GM18520 (cell line): ENCODE data around the gene FAM118B.
"Not testable (repeated sequence)": the region's sequence is repeated elsewhere in the genome, so short reads cannot be mapped to it uniquely, and the experiment has no call there.

ENCODE experiments used
- ATAC-seq: cut with Tn5 transposase; IDR thresholded peaks from one replicate; pipeline ENCODE4 v1.9.1; 2021; ENCODE audit not compliant: unreplicated experiment

Gene FAM118B

DNA sequence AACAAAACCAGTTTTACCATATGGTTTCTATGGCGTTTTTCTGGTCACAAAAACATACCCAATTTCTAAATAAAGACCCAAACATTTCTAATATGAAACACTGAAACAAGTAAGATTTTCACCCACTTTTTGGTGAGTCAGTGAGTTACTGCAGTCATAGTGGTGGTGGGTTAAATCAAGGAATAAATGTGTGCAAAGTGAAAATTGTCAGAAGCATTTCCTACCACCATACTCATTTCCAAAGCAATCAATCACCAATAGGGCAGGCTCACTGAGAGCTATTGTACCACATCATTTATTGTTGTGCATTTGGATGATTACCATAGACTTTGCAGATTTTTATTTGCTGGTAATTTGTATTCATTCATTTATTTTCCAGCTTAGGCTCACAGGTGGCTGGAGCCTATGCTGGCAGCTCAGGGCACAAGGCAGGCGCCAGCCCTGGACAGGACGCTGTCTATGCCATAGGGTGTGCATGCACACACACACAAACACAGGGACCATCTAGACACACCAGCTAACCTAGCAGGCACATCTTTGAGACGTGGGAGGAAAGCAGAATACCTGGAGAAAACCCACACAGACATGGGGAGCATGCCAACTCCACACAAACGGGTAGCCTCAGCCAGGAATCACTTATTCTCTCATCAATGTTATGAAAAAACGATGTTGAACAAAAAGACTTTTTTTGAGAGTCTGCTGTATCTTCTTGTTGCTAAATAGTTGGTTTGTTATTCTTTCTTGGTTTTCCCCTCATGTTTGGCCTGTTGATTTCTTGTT is 5.1 kb downstream of the FAM118B start:
- no peak for ATAC-seq

GRCh38 chr11:126217491-126217890 is 5.9 kb downstream of the FAM118B start:
- no peak for ATAC-seq

- ATAC-seq: no peak
Observed at GRCh38 chr11:126219547-126219946, 8.0 kb downstream of the FAM118B start.

DNA sequence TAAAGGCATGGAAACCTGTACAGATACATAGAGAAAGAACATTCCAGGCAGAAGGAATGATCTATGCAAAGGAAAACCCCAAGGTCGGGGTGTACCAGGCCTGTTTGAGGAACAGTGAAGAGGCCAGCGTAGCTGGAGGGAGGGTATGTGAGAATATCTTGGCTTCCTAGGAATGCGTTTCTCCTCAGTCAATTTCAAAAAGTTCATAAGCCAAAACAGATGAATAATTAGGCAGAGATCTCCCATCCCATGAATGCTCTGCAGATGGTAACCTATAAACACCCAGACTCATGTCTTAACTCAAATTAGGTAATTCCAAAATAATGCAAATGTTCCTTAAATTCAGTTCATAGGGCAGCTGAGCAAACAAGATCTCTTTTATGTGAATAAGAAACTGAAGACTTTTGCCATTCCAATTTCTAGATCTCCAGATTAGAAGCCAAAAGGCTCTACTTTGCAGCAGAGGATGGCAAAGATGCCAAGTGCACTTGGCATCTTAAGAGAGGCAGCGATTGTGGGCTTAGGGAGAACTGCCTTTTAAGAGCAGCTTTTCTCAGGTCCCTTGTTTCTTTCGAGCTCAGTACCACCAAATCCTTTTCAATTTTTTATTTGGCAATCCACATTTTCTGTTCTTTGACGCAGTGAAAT is 13.2 kb downstream of the FAM118B start:
- ATAC-seq: no peak

GRCh38 chr11:126225295-126225665 is 13.7 kb downstream of the FAM118B start:
- ATAC-seq: no peak

GRCh38 chr11:126226334-126227084 is 14.9 kb downstream of the FAM118B start:
- ATAC-seq: no peak

DNA sequence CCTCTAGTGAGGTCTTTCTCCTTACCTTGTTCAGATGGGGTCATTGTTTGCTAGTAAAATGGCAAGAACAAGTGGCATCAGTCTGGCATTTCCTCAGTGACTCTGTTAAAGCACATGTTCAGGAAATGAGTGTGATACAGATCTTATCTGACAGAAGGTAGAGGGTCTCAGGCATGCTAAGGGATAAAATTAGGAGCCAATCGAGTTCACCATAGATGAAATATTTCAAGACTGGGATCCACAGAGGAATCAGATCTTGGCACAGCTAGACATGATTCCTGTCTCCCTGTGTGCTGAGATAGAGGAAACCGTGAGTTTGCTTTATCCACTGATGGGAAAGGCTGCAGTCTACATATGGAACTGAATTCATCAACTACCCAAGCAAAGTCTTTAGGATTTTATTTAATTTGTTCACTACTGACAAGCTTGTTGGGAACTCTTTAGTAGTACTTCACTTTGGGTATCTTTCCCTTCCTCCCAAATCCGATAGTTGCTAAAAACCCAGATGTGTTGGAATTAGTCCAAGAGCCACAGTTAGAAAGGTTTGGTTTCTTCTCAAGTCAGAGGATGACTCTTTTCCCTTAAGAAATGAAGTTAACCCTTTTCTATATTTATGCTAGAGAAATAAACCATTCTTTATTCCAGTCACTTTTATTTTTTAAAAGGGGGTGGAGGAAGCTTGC is 18.4 kb downstream of the FAM118B start:
- no peak for ATAC-seq

DNA sequence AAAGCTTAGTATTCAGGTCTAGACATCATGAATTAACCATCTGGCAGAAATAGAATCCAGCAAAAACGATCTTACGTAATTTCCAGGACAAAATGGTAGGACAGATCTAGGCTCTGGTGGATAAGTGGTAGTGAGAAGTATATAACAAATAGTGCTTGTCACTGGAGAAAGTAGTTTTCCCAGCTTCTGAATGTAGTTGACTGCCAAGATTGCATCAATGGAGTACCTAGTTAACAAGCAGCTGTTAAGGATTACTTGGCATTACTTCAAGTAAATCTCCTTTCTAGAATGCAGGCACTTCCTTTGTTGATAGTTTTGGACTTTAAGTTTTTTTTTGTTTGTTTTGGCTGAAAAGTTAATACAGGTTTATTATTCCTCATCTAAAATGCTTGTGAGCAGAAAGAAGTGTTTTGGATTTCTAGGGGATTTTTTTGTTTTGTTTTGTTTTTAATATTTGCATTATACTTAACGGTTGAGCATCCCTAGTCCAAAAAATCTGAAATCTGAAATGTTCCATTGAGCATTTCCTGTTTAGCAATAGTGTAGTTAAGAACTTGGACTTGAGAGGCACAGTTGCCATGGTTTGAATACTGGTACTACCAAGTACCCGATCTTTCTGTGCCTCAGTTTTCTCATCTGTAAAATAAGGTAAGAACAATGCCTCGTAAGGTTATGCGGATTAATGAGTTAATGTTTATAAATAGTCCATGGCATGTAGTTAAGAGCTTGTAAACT is 20.3 kb downstream of the FAM118B start:
- ATAC-seq: no peak

GRCh38 chr11:126232683-126233082 is 21.1 kb downstream of the FAM118B start:
- no peak for ATAC-seq

DNA sequence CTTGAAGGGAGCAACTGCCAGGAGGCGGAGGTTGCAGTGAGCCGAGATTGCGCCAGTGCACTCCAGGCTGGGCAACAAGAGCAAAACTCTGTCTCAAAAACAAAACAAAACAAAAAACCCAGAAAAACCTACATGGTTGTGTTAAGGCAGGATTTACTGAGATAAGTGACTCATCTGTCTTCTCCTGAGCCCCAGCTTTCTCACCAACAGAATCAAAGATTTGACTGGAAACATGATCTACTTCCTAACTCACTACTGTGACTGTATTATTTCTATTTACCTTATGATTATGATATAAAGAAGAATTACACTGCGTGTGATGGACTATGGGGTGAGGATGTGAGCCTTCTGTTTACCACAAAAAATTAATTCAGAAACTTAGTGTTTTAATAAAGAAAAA is 21.8 kb downstream of the FAM118B start:
- ATAC-seq: no peak

GRCh38 chr11:126246636-126247035 is 35.1 kb downstream of the FAM118B start:
- ATAC-seq: no peak

DNA sequence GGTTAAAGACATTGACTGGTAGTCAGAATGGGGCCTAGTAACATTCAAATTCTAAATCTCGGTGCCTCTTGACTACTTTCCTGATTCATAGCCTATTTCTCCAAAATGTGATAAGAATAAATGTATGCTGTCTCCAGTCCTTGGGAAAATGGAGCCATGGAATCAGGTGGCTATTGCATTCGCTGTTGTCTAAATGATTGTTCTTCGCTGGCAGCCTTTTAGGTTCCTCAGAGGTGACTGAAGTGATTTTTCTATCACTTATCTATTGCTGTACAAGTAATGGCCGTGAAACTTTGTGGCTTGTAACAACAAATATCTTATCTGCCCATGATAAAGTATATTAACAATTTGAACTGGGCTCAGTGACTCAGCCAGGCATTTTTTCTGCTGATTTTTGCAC is 41.7 kb downstream of the FAM118B start:
- ATAC-seq: no peak

DNA sequence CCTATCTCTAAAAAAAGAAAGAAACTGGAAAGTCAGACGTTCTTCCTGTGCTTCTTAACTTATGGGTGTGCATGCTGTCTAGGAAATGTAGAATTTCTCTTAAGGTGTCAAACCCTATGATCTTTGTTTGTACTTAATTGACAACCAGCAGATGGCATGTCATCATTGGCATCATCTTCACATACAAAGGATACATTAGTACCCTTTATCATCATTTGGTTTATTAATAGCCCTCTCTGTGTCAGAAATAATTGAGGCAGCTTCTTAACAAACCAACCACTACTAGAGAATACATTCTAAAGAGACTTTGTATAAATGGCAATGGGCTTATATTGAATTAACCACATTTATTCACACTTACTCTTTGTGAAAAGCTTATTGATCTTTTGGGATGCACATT is 43.2 kb downstream of the FAM118B start:
- no peak for ATAC-seq

DNA sequence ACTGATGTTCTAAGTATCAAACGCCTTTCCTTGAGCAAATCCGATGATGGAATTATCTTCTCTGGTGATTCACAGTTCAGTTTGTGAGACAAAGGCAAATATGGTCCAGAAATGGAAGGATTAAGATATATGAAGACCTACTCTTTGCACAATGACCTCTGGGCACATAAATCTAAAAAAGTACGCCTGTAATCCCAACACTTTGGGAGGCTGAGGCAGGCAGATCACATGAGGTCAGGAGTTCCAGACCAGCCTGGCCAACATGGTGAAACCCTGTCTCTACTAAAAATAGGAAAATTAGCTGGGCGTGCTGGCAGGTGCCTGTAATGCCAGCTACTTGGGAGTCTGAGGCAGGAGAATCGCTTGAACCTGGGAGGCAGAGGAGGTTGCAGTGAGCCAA is 43.9 kb downstream of the FAM118B start:
- not testable (repeated sequence) for ATAC-seq

DNA sequence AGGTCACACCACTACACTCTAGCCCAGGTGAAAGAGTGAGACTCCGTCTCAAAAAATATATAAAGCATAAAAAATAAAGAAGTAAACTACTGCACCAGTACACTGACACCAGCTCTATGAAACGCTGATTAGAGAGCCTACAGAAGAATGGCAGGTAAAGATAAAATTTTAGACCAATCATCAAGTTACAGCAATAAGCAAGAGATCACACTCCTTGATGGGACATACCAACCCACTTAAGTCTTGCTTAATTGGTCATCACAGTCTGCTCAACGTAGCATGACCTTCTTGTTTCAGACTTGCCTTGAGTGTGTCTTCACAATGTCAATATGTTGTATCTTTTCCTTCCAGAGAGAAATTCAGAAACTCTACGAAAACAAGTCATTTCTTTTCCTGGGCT is 44.6 kb downstream of the FAM118B start:
- no peak for ATAC-seq

DNA sequence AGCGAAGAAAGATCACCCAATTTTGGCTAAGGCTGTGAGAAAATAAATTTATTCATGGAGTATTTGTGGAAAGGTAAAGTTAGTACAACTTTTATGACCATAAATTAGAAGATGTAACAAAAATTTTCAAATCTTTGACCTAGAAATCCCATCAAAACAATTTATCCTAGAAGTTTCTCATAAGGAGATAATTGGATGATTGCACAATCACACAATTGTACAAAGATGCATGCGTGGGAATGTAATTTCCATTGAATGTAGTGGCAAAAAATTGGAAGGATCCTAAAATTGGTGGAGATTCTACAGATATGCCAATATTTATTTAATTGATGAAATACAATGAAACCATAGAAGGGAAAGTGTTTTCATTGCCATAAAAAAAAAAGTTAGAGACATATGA is 45.6 kb downstream of the FAM118B start:
- no peak for ATAC-seq

DNA sequence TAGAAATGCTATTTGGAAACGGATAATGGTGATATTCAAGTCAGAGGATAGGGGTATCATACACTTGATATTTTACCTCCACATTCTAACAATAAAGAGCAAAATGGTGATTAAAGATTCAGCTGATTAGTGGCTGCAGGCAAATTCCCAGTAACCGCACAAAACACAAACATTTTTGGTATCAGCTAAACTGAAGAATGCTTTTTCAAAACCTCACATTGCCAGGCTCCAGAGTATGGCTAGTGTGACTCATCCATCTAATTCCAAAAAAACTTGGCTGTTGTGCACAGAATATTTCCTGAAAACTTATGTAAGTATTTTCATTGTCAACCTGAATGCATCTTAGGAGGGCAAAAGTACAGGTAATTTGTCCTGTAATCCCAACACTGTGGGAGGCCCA is 46.2 kb downstream of the FAM118B start:
- no peak for ATAC-seq

- ATAC-seq: no peak
Observed at GRCh38 chr11:126262216-126262615, 50.6 kb downstream of the FAM118B start.

GRCh38 chr11:126263489-126263888 is 51.9 kb downstream of the FAM118B start:
- no peak for ATAC-seq

DNA sequence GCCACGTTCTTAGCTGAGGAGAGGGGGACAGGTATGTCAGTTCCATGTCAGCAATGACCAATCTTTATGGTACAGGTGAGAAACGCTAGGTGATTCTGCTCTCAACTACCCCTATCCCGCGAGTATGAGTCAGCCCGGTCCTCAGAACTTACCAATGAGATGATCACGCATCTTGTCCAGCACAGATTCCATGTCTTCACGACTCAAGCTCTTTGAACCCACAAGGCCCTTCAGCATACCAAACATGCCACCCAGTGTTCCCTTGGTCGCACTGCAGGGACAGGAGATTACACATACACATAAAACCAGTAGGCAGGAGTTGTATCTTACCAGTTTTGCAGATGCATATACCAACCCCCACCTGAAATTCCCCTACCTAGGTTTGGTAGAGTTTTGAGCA is 54.2 kb downstream of the FAM118B start:
- ATAC-seq: no peak

DNA sequence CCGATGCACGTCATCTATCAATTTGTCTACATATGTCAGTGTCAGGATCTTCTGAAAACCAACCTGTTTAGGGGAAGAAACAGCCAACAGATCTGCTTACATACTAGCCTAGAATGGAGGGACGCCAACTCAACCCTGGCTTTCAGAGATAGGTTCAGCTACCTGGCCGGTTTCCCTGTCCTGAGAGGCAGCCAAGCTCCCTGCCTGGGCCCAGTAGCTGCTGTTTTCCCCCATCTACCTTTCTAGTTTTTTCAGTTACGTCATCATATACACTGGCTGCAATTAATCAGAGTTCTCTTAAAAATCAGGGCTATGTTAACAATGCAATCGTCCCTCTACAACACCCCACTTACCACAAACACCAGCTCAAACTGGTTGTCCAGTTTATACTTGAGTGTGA is 56.1 kb downstream of the FAM118B start:
- no peak for ATAC-seq
